ENCODE data around the gene PAM16.

DNA sequence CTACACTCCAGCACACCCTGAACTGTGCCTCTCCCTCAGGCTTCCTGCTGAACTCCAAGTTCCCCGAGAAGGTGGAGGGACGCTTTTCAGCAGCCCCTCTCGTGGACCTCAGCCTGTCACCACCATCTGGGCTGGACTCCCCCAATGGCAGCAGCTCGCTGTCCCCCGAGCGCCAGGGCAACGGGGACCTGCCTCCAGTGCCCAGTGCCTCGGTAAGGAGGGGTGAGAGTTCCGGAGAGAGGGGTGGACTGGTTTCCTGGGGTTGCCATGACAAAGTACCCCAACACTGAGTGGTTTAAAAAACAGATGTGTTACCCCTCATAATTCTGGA, 17.8 kb downstream of the PAM16 start:
- TF ChIP-seq, protein P1, sequence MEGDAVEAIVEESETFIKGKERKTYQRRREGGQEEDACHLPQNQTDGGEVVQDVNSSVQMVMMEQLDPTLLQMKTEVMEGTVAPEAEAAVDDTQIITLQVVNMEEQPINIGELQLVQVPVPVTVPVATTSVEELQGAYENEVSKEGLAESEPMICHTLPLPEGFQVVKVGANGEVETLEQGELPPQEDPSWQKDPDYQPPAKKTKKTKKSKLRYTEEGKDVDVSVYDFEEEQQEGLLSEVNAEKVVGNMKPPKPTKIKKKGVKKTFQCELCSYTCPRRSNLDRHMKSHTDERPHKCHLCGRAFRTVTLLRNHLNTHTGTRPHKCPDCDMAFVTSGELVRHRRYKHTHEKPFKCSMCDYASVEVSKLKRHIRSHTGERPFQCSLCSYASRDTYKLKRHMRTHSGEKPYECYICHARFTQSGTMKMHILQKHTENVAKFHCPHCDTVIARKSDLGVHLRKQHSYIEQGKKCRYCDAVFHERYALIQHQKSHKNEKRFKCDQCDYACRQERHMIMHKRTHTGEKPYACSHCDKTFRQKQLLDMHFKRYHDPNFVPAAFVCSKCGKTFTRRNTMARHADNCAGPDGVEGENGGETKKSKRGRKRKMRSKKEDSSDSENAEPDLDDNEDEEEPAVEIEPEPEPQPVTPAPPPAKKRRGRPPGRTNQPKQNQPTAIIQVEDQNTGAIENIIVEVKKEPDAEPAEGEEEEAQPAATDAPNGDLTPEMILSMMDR (IDR thresholded peaks at IDR 0.05), result no peak
- no peak for TF ChIP-seq SIN3A (IDR thresholded peaks at IDR 0.05; ENCODE audit: borderline replicate concordance, insufficient read depth, low read depth, low read length)
- TF ChIP-seq, protein P2, sequence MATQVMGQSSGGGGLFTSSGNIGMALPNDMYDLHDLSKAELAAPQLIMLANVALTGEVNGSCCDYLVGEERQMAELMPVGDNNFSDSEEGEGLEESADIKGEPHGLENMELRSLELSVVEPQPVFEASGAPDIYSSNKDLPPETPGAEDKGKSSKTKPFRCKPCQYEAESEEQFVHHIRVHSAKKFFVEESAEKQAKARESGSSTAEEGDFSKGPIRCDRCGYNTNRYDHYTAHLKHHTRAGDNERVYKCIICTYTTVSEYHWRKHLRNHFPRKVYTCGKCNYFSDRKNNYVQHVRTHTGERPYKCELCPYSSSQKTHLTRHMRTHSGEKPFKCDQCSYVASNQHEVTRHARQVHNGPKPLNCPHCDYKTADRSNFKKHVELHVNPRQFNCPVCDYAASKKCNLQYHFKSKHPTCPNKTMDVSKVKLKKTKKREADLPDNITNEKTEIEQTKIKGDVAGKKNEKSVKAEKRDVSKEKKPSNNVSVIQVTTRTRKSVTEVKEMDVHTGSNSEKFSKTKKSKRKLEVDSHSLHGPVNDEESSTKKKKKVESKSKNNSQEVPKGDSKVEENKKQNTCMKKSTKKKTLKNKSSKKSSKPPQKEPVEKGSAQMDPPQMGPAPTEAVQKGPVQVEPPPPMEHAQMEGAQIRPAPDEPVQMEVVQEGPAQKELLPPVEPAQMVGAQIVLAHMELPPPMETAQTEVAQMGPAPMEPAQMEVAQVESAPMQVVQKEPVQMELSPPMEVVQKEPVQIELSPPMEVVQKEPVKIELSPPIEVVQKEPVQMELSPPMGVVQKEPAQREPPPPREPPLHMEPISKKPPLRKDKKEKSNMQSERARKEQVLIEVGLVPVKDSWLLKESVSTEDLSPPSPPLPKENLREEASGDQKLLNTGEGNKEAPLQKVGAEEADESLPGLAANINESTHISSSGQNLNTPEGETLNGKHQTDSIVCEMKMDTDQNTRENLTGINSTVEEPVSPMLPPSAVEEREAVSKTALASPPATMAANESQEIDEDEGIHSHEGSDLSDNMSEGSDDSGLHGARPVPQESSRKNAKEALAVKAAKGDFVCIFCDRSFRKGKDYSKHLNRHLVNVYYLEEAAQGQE (IDR thresholded peaks at IDR 0.05; ENCODE audit: insufficient read depth in 1 of 2, low read depth in 2 of 2, low read length in 1 of 2), result no peak

Measured in Panc1 (cell line).